ENCODE measurements around the gene TGFB2.

GRCh38 chr1:218431476-218431875 is 86.3 kb downstream of the TGFB2 start:
- no peak for TF ChIP-seq POLR2A (IDR thresholded peaks at IDR 0.05)
- TF ChIP-seq, protein P1, sequence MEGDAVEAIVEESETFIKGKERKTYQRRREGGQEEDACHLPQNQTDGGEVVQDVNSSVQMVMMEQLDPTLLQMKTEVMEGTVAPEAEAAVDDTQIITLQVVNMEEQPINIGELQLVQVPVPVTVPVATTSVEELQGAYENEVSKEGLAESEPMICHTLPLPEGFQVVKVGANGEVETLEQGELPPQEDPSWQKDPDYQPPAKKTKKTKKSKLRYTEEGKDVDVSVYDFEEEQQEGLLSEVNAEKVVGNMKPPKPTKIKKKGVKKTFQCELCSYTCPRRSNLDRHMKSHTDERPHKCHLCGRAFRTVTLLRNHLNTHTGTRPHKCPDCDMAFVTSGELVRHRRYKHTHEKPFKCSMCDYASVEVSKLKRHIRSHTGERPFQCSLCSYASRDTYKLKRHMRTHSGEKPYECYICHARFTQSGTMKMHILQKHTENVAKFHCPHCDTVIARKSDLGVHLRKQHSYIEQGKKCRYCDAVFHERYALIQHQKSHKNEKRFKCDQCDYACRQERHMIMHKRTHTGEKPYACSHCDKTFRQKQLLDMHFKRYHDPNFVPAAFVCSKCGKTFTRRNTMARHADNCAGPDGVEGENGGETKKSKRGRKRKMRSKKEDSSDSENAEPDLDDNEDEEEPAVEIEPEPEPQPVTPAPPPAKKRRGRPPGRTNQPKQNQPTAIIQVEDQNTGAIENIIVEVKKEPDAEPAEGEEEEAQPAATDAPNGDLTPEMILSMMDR (IDR thresholded peaks at IDR 0.05), result no peak

Data from thyroid gland (tissue), 4 donors.